SU-DHL-6 (cell line): ENCODE results near the gene KIR3DL3.
"Not testable (repeated sequence)": the region's sequence is repeated elsewhere in the genome, so short reads cannot be mapped to it uniquely, and the experiment has no call there.

Source experiments
- H2AFZ ChIP-seq: fragments of 200-600 bp; sonication (generic); 2 replicates; pipeline ENCODE4 v1.6.1; 2014; ENCODE audit warnings: low read depth, mild to moderate bottlenecking, moderate library complexity, mixed read lengths, antibody characterized with exemption, low read length; ENCODE audit not compliant: severe bottlenecking
- H3F3A ChIP-seq: fragments of 200-600 bp; shearing (Covaris generic); 2 replicates; pipeline ENCODE4 v1.6.0; 2016; ENCODE audit warnings: antibody characterized with exemption, mild to moderate bottlenecking; ENCODE audit not compliant: insufficient read depth
- H3K27ac ChIP-seq: fragments of 200-600 bp; sonication (generic); 2 replicates; pipeline ENCODE4 v1.5.1; 2016; ENCODE audit warnings: low read depth, mild to moderate bottlenecking, low read length, moderate library complexity, mixed read lengths
- H3K27me3 ChIP-seq: fragments of 200-600 bp; sonication (generic), shearing (Covaris generic); 2 replicates; pipeline ENCODE4 v1.6.0; 2014; ENCODE audit warnings: mild to moderate bottlenecking, low read length
- H3K36me3 ChIP-seq: fragments of 200-600 bp; sonication (generic); 2 replicates; pipeline ENCODE4 v1.6.1; 2014; ENCODE audit warnings: mild to moderate bottlenecking, low read length, mixed read lengths
- H3K4me2 ChIP-seq: fragments of 300-600, 200-600 bp; shearing (Covaris generic), sonication (generic); 2 replicates; pipeline ENCODE4 v1.6.0; 2014; ENCODE audit warnings: low read length, low read depth, mild to moderate bottlenecking; ENCODE audit not compliant: poor library complexity, severe bottlenecking
- H3K4me3 ChIP-seq: fragments of 200-600 bp; sonication (generic); 2 replicates; pipeline ENCODE4 v1.5.1; 2014; ENCODE audit warnings: antibody characterized with exemption, low read length, mild to moderate bottlenecking, mixed read lengths; ENCODE audit not compliant: insufficient read depth, poor library complexity, severe bottlenecking
- H3K79me2 ChIP-seq: fragments of 200-600 bp; sonication (generic); 2 replicates; pipeline ENCODE4 v1.6.1; 2014; ENCODE audit warnings: mild to moderate bottlenecking, low read length, moderate library complexity; ENCODE audit not compliant: insufficient read depth
- H3K9ac ChIP-seq: fragments of 200-600 bp; sonication (generic); 2 replicates; pipeline ENCODE4 v1.7.0; 2014; ENCODE audit warnings: mild to moderate bottlenecking, low read length
- H3K9me2 ChIP-seq: fragments of 200-600 bp; sonication (generic); replicated peaks from 2 replicates; pipeline ENCODE4 v1.6.1; 2014; ENCODE audit warnings: low read length; ENCODE audit not compliant: insufficient read depth
- H3K9me3 ChIP-seq: fragments of 200-600 bp; sonication (generic); 2 replicates; pipeline ENCODE4 v1.6.1; 2014; ENCODE audit warnings: low read length, mixed read lengths; ENCODE audit not compliant: insufficient read depth
- H4K20me1 ChIP-seq: fragments of 200-600 bp; sonication (generic); 2 replicates; pipeline ENCODE4 v1.6.1; 2014; ENCODE audit warnings: low read depth, mild to moderate bottlenecking, antibody characterized with exemption, low read length, moderate library complexity, mixed read lengths
- EZH2phosphoT487 ChIP-seq: fragments of 200-600 bp; sonication (generic), shearing (Covaris generic); conservative IDR thresholded peaks from 2 replicates; pipeline ENCODE4 v1.6.1; 2018; ENCODE audit warnings: mild to moderate bottlenecking, antibody characterized with exemption, low read length, moderate library complexity, mixed read lengths
- TF ChIP-seq, protein P1 (sequence below): fragments of 200-600 bp; sonication (generic); IDR thresholded peaks from one replicate; pipeline ENCODE4 v1.5.1; 2017; ENCODE audit warnings: antibody characterized with exemption, mild to moderate bottlenecking, low read length, moderate library complexity; ENCODE audit not compliant: insufficient read depth, poor library complexity, severe bottlenecking

Gene KIR3DL3

DNA sequence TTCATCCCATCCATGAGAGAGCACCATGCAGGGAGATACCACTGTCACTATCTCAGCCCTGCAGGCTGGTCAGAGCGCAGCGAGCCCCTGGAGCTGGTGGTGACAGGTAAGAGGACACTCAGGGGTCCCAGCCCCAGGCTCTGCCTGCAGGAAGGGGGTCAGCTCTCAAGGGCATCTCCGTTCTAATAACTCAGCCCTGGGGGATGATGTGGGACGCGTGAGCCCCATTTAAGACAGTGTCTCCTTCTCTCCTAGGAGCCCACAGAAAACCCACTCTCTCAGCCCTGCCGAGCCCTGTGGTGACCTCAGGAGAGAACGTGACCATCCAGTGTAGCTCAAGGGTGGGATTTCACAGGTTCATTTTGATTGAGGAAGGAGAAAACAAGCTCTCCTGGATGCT is 15.5 kb upstream of the KIR3DL3 start:
- H3K79me2 ChIP-seq, result no peaks in the 10 kb centered on the region
- no peaks in the 10 kb centered on the region for H3K36me3 ChIP-seq
- no peaks in the 10 kb centered on the region for H3K27me3 ChIP-seq
- no peaks in the 10 kb centered on the region for H4K20me1 ChIP-seq
- H3K9ac ChIP-seq, result no peak overlapping the region
- H2AFZ ChIP-seq, result no peak overlapping the region
- no peaks in the 10 kb centered on the region for H3F3A ChIP-seq
- H3K4me3 ChIP-seq, result no peak overlapping the region
- H3K27ac ChIP-seq, result no peak overlapping the region
- no peaks in the 10 kb centered on the region for H3K9me2 ChIP-seq
- no peaks in the 10 kb centered on the region; the same call in 1 of the 2 replicates for H3K9me3 ChIP-seq
- TF ChIP-seq EZH2phosphoT487, result no peak
- TF ChIP-seq, protein P1, sequence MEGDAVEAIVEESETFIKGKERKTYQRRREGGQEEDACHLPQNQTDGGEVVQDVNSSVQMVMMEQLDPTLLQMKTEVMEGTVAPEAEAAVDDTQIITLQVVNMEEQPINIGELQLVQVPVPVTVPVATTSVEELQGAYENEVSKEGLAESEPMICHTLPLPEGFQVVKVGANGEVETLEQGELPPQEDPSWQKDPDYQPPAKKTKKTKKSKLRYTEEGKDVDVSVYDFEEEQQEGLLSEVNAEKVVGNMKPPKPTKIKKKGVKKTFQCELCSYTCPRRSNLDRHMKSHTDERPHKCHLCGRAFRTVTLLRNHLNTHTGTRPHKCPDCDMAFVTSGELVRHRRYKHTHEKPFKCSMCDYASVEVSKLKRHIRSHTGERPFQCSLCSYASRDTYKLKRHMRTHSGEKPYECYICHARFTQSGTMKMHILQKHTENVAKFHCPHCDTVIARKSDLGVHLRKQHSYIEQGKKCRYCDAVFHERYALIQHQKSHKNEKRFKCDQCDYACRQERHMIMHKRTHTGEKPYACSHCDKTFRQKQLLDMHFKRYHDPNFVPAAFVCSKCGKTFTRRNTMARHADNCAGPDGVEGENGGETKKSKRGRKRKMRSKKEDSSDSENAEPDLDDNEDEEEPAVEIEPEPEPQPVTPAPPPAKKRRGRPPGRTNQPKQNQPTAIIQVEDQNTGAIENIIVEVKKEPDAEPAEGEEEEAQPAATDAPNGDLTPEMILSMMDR, result no peak
- H3K4me2 ChIP-seq, result no peak overlapping the region

DNA sequence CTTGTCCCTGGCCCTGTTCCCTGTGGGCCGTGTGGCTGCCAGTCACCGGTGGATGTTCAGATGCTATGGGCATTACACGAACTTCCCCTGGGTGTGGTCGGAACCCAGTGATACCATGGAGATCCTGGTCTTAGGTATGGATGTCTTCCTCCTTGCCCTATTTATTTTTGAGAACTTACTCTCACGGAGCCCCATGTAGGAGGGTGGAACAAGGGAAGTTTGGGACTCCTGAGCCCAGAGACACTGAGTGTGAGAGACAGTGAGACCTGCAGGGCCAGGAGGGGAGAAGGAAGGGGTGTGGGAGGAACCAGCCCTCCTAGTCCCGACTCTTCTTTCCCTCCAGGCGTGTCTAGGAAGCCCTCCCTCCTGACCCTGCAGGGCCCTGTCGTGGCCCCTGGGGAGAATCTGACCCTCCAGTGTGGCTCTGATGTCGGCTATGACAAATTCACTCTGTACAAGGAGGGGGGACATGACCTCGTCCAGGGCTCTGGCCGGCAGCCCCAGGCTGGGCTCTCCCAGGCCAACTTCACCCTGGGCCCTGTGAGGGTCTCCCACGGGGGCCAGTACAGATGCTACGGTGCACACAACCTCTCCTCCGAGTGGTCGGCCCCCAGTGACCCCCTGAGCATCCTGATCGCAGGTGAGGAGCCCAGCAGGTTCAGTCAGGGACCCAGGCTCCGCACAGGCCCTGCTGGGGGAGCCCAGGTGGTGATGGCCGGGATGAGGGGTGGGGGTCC is 14.9 kb upstream of the KIR3DL3 start:
- Histone ChIP-seq H3K27me3 (no peaks in the 10 kb centered on the region), H3K9me2 (no peaks in the 10 kb centered on the region), H3K27ac (no peak overlapping the region), H4K20me1 (no peaks in the 10 kb centered on the region), H3K4me3 (no peak overlapping the region), H3K9me3 (no peaks in the 10 kb centered on the region; the same call in 1 of the 2 replicates), H3K4me2 (no peak overlapping the region), H3F3A (no peaks in the 10 kb centered on the region), H3K36me3 (no peaks in the 10 kb centered on the region), H2AFZ (no peak overlapping the region), H3K9ac (no peak overlapping the region), H3K79me2 (no peaks in the 10 kb centered on the region)
- TF ChIP-seq, protein P1, result no peak

DNA sequence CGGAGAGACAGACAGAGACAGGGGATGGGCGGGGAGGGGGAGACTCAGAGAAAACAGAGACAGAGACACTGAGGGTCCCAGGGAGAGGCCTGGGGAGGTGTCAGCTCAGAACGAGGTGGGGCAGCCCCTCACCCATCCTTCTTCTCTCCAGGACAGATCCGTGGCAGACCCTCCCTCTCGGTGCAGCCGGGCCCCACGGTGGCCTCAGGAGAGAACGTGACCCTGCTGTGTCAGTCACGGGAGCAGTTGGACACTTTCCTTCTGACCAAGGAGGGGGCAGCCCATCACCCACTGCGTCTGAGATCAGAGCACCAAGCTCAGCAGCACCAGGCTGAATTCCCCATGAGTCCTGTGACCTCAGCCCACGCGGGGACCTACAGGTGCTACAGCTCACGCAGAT is 14.3 kb upstream of the KIR3DL3 start:
- not testable (repeated sequence) for H3K4me2 ChIP-seq, H3K27me3 ChIP-seq, H3K36me3 ChIP-seq, H3K4me3 ChIP-seq, H2AFZ ChIP-seq, H3K9me3 ChIP-seq, H3F3A ChIP-seq, H3K79me2 ChIP-seq, H3K27ac ChIP-seq, H3K9me2 ChIP-seq, H4K20me1 ChIP-seq, H3K9ac ChIP-seq

DNA sequence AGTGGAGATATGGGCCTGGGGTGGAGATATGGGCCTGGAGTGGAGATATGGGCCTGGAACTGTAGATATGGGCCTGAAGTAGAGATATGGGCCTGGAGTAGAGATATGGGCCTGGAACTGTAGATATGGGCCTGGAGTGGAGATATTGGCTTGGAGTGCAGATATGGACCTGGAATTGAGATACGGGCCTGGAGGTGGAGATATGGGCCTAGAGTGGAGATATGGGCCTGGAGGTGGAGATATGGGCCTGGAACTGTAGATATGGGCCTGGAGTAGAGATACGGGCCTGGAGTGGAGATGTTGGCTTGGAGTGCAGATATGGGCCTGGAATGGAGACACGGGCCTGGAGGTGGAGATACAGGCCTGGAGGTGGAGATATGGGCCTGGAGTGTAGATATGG is 402 bp downstream of the KIR3DL3 start:
- no peaks in the 10 kb centered on the region for H3K9me3 ChIP-seq
- no peak overlapping the region for H3K4me3 ChIP-seq
- H3K9ac ChIP-seq, result no peak overlapping the region
- H3K36me3 ChIP-seq, result no peaks in the 10 kb centered on the region
- H3F3A ChIP-seq, result no peaks in the 10 kb centered on the region
- no peak overlapping the region for H3K27ac ChIP-seq
- no peaks in the 10 kb centered on the region for H4K20me1 ChIP-seq
- no peak overlapping the region for H2AFZ ChIP-seq
- TF ChIP-seq, protein P1, result no peak
- no peak for TF ChIP-seq EZH2phosphoT487
- no peaks in the 10 kb centered on the region for H3K79me2 ChIP-seq
- H3K4me2 ChIP-seq, result no peak overlapping the region
- no peaks in the 10 kb centered on the region for H3K27me3 ChIP-seq
- no peaks in the 10 kb centered on the region for H3K9me2 ChIP-seq
